Endothelial cell of umbilical vein (primary cell): ENCODE results near the gene ERCC6L. TPM values are rescaled to one million over a fixed set of nuclear protein-coding genes. Genes with fewer than 3 reads are reported as not detected.

ENCODE experiments used
- BruUV-seq: library from RNA; stranded (reverse); fragments of 400-500 nt; replicated peaks from 2 replicates; lab custom pipeline; 2021; lab: Mats Ljungman, UMichigan
- CTCF ChIA-PET: fragments of 300-600, 350-600 bp; sonication (Branson Sonifier 250); formaldehyde crosslinking; loops from one replicate; lab custom pipeline; 2021; ENCODE audit warnings: antibody characterized with exemption, inconsistent platforms; lab: Charles Lee
- POLR2A ChIA-PET: fragments of 300-600, 350-600 bp; sonication (Branson Sonifier 250); formaldehyde crosslinking; loops from one replicate; lab custom pipeline; 2021; ENCODE audit warnings: antibody characterized with exemption, inconsistent platforms; lab: Charles Lee
- DNase-seq: peaks from one replicate; pipeline ENCODE4 v3.0.0-alpha.2; 2011; ENCODE audit warnings: low read depth, low spot score
- FAIRE-seq: peaks from 2 replicates; lab custom pipeline; 2011; peaks lifted over from hg19 to GRCh38; lab: Jason Lieb, UNC
- H2AFZ ChIP-seq: 2 replicates; pipeline ENCODE4 v1.6.0; 2012; ENCODE audit warnings: low read depth, low read length, control low read depth, inconsistent platforms
- H3K27ac ChIP-seq: 2 replicates; pipeline ENCODE4 v1.5.1; 2011; ENCODE audit warnings: low read depth, mild to moderate bottlenecking, control low read depth, low read length, moderate library complexity; ENCODE audit not compliant: insufficient read depth
- H3K27me3 ChIP-seq, 2 experiments: 2 replicates each; pipeline versions ENCODE4 v1.6.0 to v1.6.1; 2011; ENCODE audit warnings: low read length in 2 of 2, mixed read lengths in 1 of 2; ENCODE audit not compliant: control insufficient read depth in 2 of 2, insufficient read depth in 2 of 2
- H3K36me3 ChIP-seq, 2 experiments: 2 replicates in 1 of 2; 3 replicates in 1 of 2; pipeline ENCODE4 v1.5.1; 2011; ENCODE audit warnings: low read length in 2 of 2, mild to moderate bottlenecking in 1 of 2, moderate library complexity in 1 of 2; ENCODE audit not compliant: control insufficient read depth in 2 of 2, insufficient read depth in 2 of 2; ENCODE audit errors: extremely low read depth in 1 of 2
- H3K4me1 ChIP-seq: 3 replicates; pipeline ENCODE4 v1.5.1; 2011; ENCODE audit warnings: mild to moderate bottlenecking, low read length; ENCODE audit not compliant: control insufficient read depth, insufficient read depth; ENCODE audit errors: extremely low read depth
- H3K4me2 ChIP-seq: 2 replicates; pipeline ENCODE4 v1.6.1; 2011; ENCODE audit warnings: low read length, control low read depth, mixed read lengths; ENCODE audit not compliant: insufficient read depth
- H3K4me3 ChIP-seq, 3 experiments: fragments of 200-600 bp in 1 of 3; sonication (generic), shearing (Covaris generic) in 1 of 3; replicated peaks in 1 of 3; 2 replicates each; pipeline ENCODE4 v1.5.1; 2011 to 2016; ENCODE audit warnings: control low read depth in 3 of 3, low read length in 3 of 3, mild to moderate bottlenecking in 2 of 3, inconsistent platforms in 1 of 3, low read depth in 1 of 3, moderate library complexity in 1 of 3; ENCODE audit not compliant: insufficient read depth in 1 of 3
- H3K79me2 ChIP-seq: 2 replicates; pipeline ENCODE4 v1.6.0; 2012; ENCODE audit warnings: low read length, inconsistent platforms; ENCODE audit not compliant: control insufficient read depth, insufficient read depth
- H3K9ac ChIP-seq: replicated peaks from 2 replicates; pipeline ENCODE3; 2011; ENCODE audit warnings: low read length, control low read depth; ENCODE audit not compliant: insufficient read depth; ENCODE audit errors: extremely low read depth
- H3K9me1 ChIP-seq: replicated peaks from 3 replicates; pipeline ENCODE4 v1.6.0; 2011; ENCODE audit warnings: mild to moderate bottlenecking, low read length; ENCODE audit not compliant: control insufficient read depth, insufficient read depth; ENCODE audit errors: extremely low read depth
- H3K9me3 ChIP-seq: replicated peaks from 2 replicates; pipeline ENCODE4 v1.5.1; 2012; ENCODE audit warnings: low read length, inconsistent platforms; ENCODE audit not compliant: control insufficient read depth, insufficient read depth
- H4K20me1 ChIP-seq: replicated peaks from 2 replicates; pipeline ENCODE3; 2011; ENCODE audit warnings: mild to moderate bottlenecking, low read length; ENCODE audit not compliant: control insufficient read depth, insufficient read depth; ENCODE audit errors: extremely low read depth
- CTCF ChIP-seq, 2 donors: IDR thresholded peaks; 1 replicate in 1 of 2; 2 replicates in 1 of 2; pipeline ENCODE4 v1.5.1; 2011; ENCODE audit warnings: low read length in 2 of 2, mild to moderate bottlenecking in 2 of 2, moderate library complexity in 2 of 2, control low read depth in 1 of 2, inconsistent platforms in 1 of 2, low read depth in 1 of 2; ENCODE audit not compliant: insufficient read depth in 1 of 2; ENCODE audit errors: extremely low read depth in 1 of 2
- EZH2 ChIP-seq: IDR thresholded peaks from 2 replicates; pipeline ENCODE4 v1.6.1; 2012; ENCODE audit warnings: borderline replicate concordance, low read depth, mild to moderate bottlenecking, moderate library complexity, low read length, inconsistent platforms; ENCODE audit not compliant: severe bottlenecking
- FOS ChIP-seq: IDR thresholded peaks from 2 replicates; pipeline ENCODE4 v1.6.1; 2011; ENCODE audit warnings: mild to moderate bottlenecking, low read length, moderate library complexity, borderline replicate concordance; ENCODE audit not compliant: insufficient read depth
- GATA2 ChIP-seq: IDR thresholded peaks from 2 replicates; pipeline ENCODE4 v1.7.0; 2011; ENCODE audit warnings: low read depth, mild to moderate bottlenecking, moderate library complexity, mixed read lengths, low read length; ENCODE audit not compliant: insufficient read length, insufficient read depth
- JUN ChIP-seq: IDR thresholded peaks from 2 replicates; pipeline ENCODE4 v1.6.1; 2011; ENCODE audit warnings: borderline replicate concordance, low read depth; ENCODE audit not compliant: insufficient read length, insufficient read depth
- MAX ChIP-seq: IDR thresholded peaks from 2 replicates; pipeline ENCODE4 v1.6.1; 2011; ENCODE audit not compliant: insufficient read depth, insufficient read length
- MYC ChIP-seq: IDR thresholded peaks from one replicate; pipeline ENCODE4 v1.6.1; 2011; ENCODE audit warnings: mild to moderate bottlenecking, low read depth, low read length
- POLR2A ChIP-seq: IDR thresholded peaks from 2 replicates; pipeline ENCODE4 v1.6.1; 2012; ENCODE audit warnings: low read depth, mild to moderate bottlenecking, control low read depth, low read length
- POLR2AphosphoS5 ChIP-seq: IDR thresholded peaks from 2 replicates; pipeline ENCODE4 v1.6.1; 2012; ENCODE audit warnings: low read depth, mild to moderate bottlenecking, control low read depth, low read length, moderate library complexity; ENCODE audit not compliant: insufficient read depth
- dilution Hi-C: fragments of 300-500 bp; cut with MboI; formaldehyde crosslinking; loops from one replicate; pipeline ENCODE4 v1.15.0; 2019; ENCODE audit warnings: low sequenced_read_pairs; ENCODE audit not compliant: extremely low pct_ligation_motif_present
- intact Hi-C: fragments of 100-400 bp; cut with micrococcal nuclease; formaldehyde crosslinking; loops from one replicate; pipeline ENCODE4 v1.10.0; 2022
- polyA plus RNA-seq, 4 experiments: library from polyadenylated mRNA; depleted of rRNA in 3 of 4; stranded (reverse) in 3 of 4; unstranded in 1 of 4; fragments of >200 nt; gene quantifications; 2 replicates each; pipeline versions ENCODE4 v1.2.1 to v1.2.3, GENCODE V29; 2011 to 2012; ENCODE audit warnings: missing spikeins in 1 of 4
- total RNA-seq: library from RNA; stranded (reverse); gene quantifications from 2 replicates; pipeline ENCODE4 v1.2.3, GENCODE V29; 2021

ERCC6L gene
- total and polyA plus RNA-seq, 2 donors (not counting 3 experiments of a cell fraction or from before 2014, with no cell fraction given) = 0.92 to 6.7 TPM

- Histone ChIP-seq H2AFZ (no peak overlapping the region), H3K79me2 (no peaks in the 10 kb centered on the region), H3K9me3 (no peaks in the 10 kb centered on the region), H3K27ac (no peak overlapping the region), H3K27me3 (no peaks in the 10 kb centered on the region), H3K9ac (no peak overlapping the region), H3K4me2 (no peak overlapping the region), H3K9me1 (no peaks in the 10 kb centered on the region), H4K20me1 (no peaks in the 10 kb centered on the region), H3K4me3 (no peak overlapping the region), H3K4me1 (peaks cover 6% of the 10 kb centered on the region), H3K36me3 (no peaks in the 10 kb centered on the region)
- CTCF ChIA-PET = interaction anchor here (0.7 kb wide), 1 partner anchor 341 kb away, joined by 3 read pairs; no protein-coding TSS in a partner anchor
- POLR2A ChIA-PET = interaction anchor here (0.6 kb wide), 1 partner anchor 19 kb away, joined by 3 read pairs; no protein-coding TSS in a partner anchor
- BruUV-seq = no TSS peak
- TF ChIP-seq MAX (no peak), GATA2 (no peak), CTCF (IDR thresholded peaks at IDR 0.05; ENCODE audit: extremely low read depth in 1 of 2, insufficient read depth in 1 of 2, low read depth in 1 of 2, low read length in 2 of 2) (no peak), JUN (no peak), POLR2AphosphoS5 (no peak), EZH2 (no peak), MYC (no peak), FOS (no peak), POLR2A (no peak)
- DNase-seq (no peak), FAIRE-seq (no peak)
- dilution Hi-C loops = no loop called here
- intact Hi-C loops = no loop called here
Measured at GRCh38 chrX:72260448-72260847, 21.6 kb upstream of the ERCC6L start.
